K562 (cell line): Measurements from ENCODE around the gene TCEA3. TPM values are rescaled to one million over a fixed set of nuclear protein-coding genes. Genes with fewer than 3 reads are reported as not detected.

Experiments used
- CC2D1A ChIP-seq: fragments of 450-650 bp; IDR thresholded peaks from 2 replicates; pipeline ENCODE4 v1.6.1; 2017; ENCODE audit warnings: mild to moderate bottlenecking
- EP300 ChIP-seq: IDR thresholded peaks from 2 replicates; pipeline ENCODE4 v1.6.1; 2012; ENCODE audit warnings: low read length, improper control_type of control experiment
- ETV5 ChIP-seq: sonication (generic); formaldehyde crosslinking; IDR thresholded peaks from 2 replicates; pipeline ENCODE4 v1.4.0; 2020; ENCODE audit warnings: low read depth, mild to moderate bottlenecking, missing genetic modification reagents
- HCFC1 ChIP-seq: IDR thresholded peaks from 2 replicates; pipeline ENCODE4 v1.6.1; 2012; ENCODE audit warnings: low read depth, low read length, improper control_type of control experiment
- HNRNPK ChIP-seq: fragments of 200-400 bp; formaldehyde crosslinking; IDR thresholded peaks from one replicate; pipeline ENCODE4 v1.6.1; 2018; ENCODE audit warnings: mild to moderate bottlenecking, low read depth, low read length; ENCODE audit not compliant: poor library complexity, severe bottlenecking
- HOXB6 ChIP-seq: fragments of 250-450 bp; sonication (Bioruptor Pico); IDR thresholded peaks from 2 replicates; pipeline ENCODE4 v1.5.1; 2022; ENCODE audit warnings: mild to moderate bottlenecking, borderline replicate concordance
- KAT7 ChIP-seq: sonication (generic); formaldehyde crosslinking; IDR thresholded peaks from 2 replicates; pipeline ENCODE4 v1.8.0; 2022; ENCODE audit warnings: missing genetic modification reagents, mild to moderate bottlenecking, borderline replicate concordance
- NR4A1 ChIP-seq, 2 experiments: fragments of 250-450 bp in 1 of 2; fragments of 450-650 bp in 1 of 2; sonication (Bioruptor Pico) in 1 of 2; IDR thresholded peaks; 2 replicates each; pipeline versions ENCODE4 v1.4.0 to v1.6.1; 2016 to 2020; ENCODE audit warnings: mild to moderate bottlenecking in 2 of 2, missing compliant biosample characterization in 1 of 2, missing genetic modification characterization in 1 of 2, moderate library complexity in 1 of 2
- RBM15 ChIP-seq: fragments of 200-400 bp; formaldehyde crosslinking; IDR thresholded peaks from 2 replicates; pipeline ENCODE4 v1.6.1; 2018; ENCODE audit warnings: mild to moderate bottlenecking, low read length, moderate library complexity; ENCODE audit not compliant: insufficient read depth
- STAT5B ChIP-seq: fragments of 250-450 bp; sonication (Bioruptor Pico); IDR thresholded peaks from 2 replicates; pipeline ENCODE4 v1.8.0; 2021; ENCODE audit warnings: mild to moderate bottlenecking, inconsistent platforms
- ZBTB33 ChIP-seq: sonication (generic); formaldehyde crosslinking; IDR thresholded peaks from 2 replicates; pipeline ENCODE4 v1.8.1; 2023; ENCODE audit warnings: mild to moderate bottlenecking, missing genetic modification reagents
- ZFP30 ChIP-seq: fragments of 250-450 bp; sonication (Bioruptor Pico); IDR thresholded peaks from 2 replicates; pipeline ENCODE4 v1.8.0; 2022; ENCODE audit warnings: moderate library complexity, mild to moderate bottlenecking, inconsistent platforms, borderline replicate concordance
- ZNF140 ChIP-seq: fragments of 250-450 bp; sonication (Bioruptor Pico); IDR thresholded peaks from 2 replicates; pipeline ENCODE4 v1.8.0; 2021; ENCODE audit warnings: moderate library complexity, mild to moderate bottlenecking, inconsistent platforms
- ZNF41 ChIP-seq: fragments of 250-450 bp; sonication (Bioruptor Pico); conservative IDR thresholded peaks from 2 replicates; pipeline ENCODE4 v1.4.0; 2020; ENCODE audit warnings: mild to moderate bottlenecking
- ZNF561 ChIP-seq: fragments of 450-650 bp; formaldehyde crosslinking; conservative IDR thresholded peaks from 2 replicates; pipeline ENCODE4 v1.4.0; 2020; ENCODE audit warnings: mild to moderate bottlenecking, moderate library complexity
- ZNF644 ChIP-seq: fragments of 200-800 bp; sonication (Bioruptor generic); IDR thresholded peaks from 2 replicates; pipeline ENCODE4 v1.6.1; 2016; ENCODE audit warnings: low read depth, missing genetic modification characterization, missing compliant biosample characterization
- ZZZ3 ChIP-seq: fragments of 450-650 bp; IDR thresholded peaks from 2 replicates; pipeline ENCODE4 v1.6.1; 2016; ENCODE audit warnings: antibody characterized with exemption, mild to moderate bottlenecking, moderate library complexity
- polyA plus RNA-seq, 8 experiments: library from polyadenylated mRNA; depleted of rRNA in 4 of 8; stranded (reverse) in 5 of 8; unstranded in 3 of 8; fragments of >200 nt; fragmentation: Nextera tagmentation in 2 of 8; fragmentation: Illumina TruSeq in 1 of 8; extraction: Ambion mirVana in 2 of 8; extraction: Trizol in 1 of 8; gene quantifications; 2 replicates each; pipeline versions ENCODE4 v1.2.1 to v1.2.3, GENCODE V29; 2011 to 2014; ENCODE audit warnings: inconsistent platforms in 1 of 8, missing spikeins in 1 of 8
- total RNA-seq, 7 experiments: library from RNA; depleted of rRNA in 6 of 7; stranded (reverse); fragments of >200 nt in 6 of 7; fragmentation: Illumina TruSeq in 2 of 7; extraction: Trizol in 2 of 7; gene quantifications; 2 replicates each; pipeline versions ENCODE4 v1.2.1 to v1.2.3, GENCODE V29; 2011 to 2021; ENCODE audit warnings: low replicate concordance in 1 of 7
- TF ChIP-seq, protein P1 (sequence below): fragments of 450-650 bp; formaldehyde crosslinking; IDR thresholded peaks from 2 replicates; pipeline ENCODE4 v1.4.0; 2022; ENCODE audit warnings: missing genetic modification characterization
- TF ChIP-seq, protein P2 (sequence below): fragments of 450-650 bp; IDR thresholded peaks from one replicate; pipeline ENCODE4 v1.6.1; 2018; ENCODE audit warnings: mild to moderate bottlenecking, moderate library complexity; ENCODE audit not compliant: partially characterized antibody
- TF ChIP-seq, protein P3 (sequence below), 2 experiments: fragments of 450-650 bp; IDR thresholded peaks; 2 replicates each; pipeline ENCODE4 v1.6.1; 2018; ENCODE audit warnings: mild to moderate bottlenecking in 2 of 2, low read depth in 1 of 2; ENCODE audit not compliant: partially characterized antibody in 2 of 2

Gene TCEA3
- total and polyA plus RNA-seq, 9 of the 15 experiments (the other 6 are each of a cell fraction or from before 2014, with no cell fraction given), result 0.03 to 0.55 (median 0.36) TPM

GRCh38 chr1:23389837-23390321 is 34.7 kb downstream of the TCEA3 start (continued):
- TF ChIP-seq ZBTB33 (CRISPR knock-in tag), result no peak
- TF ChIP-seq, protein P1, sequence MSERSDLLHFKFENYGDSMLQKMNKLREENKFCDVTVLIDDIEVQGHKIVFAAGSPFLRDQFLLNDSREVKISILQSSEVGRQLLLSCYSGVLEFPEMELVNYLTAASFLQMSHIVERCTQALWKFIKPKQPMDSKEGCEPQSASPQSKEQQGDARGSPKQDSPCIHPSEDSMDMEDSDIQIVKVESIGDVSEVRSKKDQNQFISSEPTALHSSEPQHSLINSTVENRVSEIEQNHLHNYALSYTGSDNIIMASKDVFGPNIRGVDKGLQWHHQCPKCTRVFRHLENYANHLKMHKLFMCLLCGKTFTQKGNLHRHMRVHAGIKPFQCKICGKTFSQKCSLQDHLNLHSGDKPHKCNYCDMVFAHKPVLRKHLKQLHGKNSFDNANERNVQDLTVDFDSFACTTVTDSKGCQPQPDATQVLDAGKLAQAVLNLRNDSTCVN (CRISPR knock-in tag), result no peak
- no peak for TF ChIP-seq RBM15
- no peak for TF ChIP-seq HNRNPK
- TF ChIP-seq ZZZ3, result no peak
- no peak for TF ChIP-seq KAT7 (CRISPR knock-in tag)
- TF ChIP-seq NR4A1 (CRISPR knock-in tag; IDR thresholded peaks at IDR 0.05), result no peak
- TF ChIP-seq NR4A1 (tag; IDR thresholded peaks at IDR 0.05), result no peak
- TF ChIP-seq, protein P2, sequence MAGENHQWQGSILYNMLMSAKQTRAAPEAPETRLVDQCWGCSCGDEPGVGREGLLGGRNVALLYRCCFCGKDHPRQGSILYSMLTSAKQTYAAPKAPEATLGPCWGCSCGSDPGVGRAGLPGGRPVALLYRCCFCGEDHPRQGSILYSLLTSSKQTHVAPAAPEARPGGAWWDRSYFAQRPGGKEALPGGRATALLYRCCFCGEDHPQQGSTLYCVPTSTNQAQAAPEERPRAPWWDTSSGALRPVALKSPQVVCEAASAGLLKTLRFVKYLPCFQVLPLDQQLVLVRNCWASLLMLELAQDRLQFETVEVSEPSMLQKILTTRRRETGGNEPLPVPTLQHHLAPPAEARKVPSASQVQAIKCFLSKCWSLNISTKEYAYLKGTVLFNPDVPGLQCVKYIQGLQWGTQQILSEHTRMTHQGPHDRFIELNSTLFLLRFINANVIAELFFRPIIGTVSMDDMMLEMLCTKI, result no peak
- TF ChIP-seq, protein P3, sequence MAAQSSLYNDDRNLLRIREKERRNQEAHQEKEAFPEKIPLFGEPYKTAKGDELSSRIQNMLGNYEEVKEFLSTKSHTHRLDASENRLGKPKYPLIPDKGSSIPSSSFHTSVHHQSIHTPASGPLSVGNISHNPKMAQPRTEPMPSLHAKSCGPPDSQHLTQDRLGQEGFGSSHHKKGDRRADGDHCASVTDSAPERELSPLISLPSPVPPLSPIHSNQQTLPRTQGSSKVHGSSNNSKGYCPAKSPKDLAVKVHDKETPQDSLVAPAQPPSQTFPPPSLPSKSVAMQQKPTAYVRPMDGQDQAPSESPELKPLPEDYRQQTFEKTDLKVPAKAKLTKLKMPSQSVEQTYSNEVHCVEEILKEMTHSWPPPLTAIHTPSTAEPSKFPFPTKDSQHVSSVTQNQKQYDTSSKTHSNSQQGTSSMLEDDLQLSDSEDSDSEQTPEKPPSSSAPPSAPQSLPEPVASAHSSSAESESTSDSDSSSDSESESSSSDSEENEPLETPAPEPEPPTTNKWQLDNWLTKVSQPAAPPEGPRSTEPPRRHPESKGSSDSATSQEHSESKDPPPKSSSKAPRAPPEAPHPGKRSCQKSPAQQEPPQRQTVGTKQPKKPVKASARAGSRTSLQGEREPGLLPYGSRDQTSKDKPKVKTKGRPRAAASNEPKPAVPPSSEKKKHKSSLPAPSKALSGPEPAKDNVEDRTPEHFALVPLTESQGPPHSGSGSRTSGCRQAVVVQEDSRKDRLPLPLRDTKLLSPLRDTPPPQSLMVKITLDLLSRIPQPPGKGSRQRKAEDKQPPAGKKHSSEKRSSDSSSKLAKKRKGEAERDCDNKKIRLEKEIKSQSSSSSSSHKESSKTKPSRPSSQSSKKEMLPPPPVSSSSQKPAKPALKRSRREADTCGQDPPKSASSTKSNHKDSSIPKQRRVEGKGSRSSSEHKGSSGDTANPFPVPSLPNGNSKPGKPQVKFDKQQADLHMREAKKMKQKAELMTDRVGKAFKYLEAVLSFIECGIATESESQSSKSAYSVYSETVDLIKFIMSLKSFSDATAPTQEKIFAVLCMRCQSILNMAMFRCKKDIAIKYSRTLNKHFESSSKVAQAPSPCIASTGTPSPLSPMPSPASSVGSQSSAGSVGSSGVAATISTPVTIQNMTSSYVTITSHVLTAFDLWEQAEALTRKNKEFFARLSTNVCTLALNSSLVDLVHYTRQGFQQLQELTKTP (IDR thresholded peaks at IDR 0.05; ENCODE audit: low read depth in 1 of 2, partially characterized antibody in 2 of 2), result peak in 1 of 2 experiments; percentile 46
- TF ChIP-seq EP300, result no peak; the same call in 1 of the 2 replicates
- TF ChIP-seq ZNF140, result no peak
- TF ChIP-seq CC2D1A, result no peak
- no peak for TF ChIP-seq HOXB6
- TF ChIP-seq ZFP30 (CRISPR knock-in tag), result no peak
- peak; percentile 26; the same call in 1 of the 2 replicates for TF ChIP-seq ZNF644 (tag)
- TF ChIP-seq ETV5 (CRISPR knock-in tag), result no peak
- TF ChIP-seq STAT5B (CRISPR knock-in tag), result no peak
- no peak for TF ChIP-seq ZNF561 (CRISPR knock-in tag)
- no peak; the same call in 1 of the 2 replicates for TF ChIP-seq ZNF41 (CRISPR knock-in tag)
- TF ChIP-seq HCFC1, result no peak
